B cell (primary cell): ENCODE results near the gene FGF16.

Source experiments
- CTCF ChIP-seq: fragments of 200-600 bp; IDR thresholded peaks from one replicate; pipeline ENCODE4 v1.8.0; 2022; ENCODE audit warnings: antibody characterized with exemption, mild to moderate bottlenecking
- EZH2 ChIP-seq: IDR thresholded peaks from 2 replicates; pipeline ENCODE4 v1.6.1; 2012; ENCODE audit warnings: borderline replicate concordance, low read depth, mild to moderate bottlenecking, moderate library complexity, low read length; ENCODE audit not compliant: insufficient read depth, poor library complexity, severe bottlenecking

- TF ChIP-seq CTCF (no peak), EZH2 (no peak)
Observed at GRCh38 chrX:77404419-77404818, 42.8 kb upstream of the FGF16 start.
